CD4-positive, alpha-beta T cell treated with Interleukin-4 for 4 hours (primary cell): Measurements from ENCODE around the gene DKK3.

Experiments used
- DNase-seq: peaks from one replicate; pipeline ENCODE4 v3.0.0-alpha.2; 2020

Gene DKK3

DNA sequence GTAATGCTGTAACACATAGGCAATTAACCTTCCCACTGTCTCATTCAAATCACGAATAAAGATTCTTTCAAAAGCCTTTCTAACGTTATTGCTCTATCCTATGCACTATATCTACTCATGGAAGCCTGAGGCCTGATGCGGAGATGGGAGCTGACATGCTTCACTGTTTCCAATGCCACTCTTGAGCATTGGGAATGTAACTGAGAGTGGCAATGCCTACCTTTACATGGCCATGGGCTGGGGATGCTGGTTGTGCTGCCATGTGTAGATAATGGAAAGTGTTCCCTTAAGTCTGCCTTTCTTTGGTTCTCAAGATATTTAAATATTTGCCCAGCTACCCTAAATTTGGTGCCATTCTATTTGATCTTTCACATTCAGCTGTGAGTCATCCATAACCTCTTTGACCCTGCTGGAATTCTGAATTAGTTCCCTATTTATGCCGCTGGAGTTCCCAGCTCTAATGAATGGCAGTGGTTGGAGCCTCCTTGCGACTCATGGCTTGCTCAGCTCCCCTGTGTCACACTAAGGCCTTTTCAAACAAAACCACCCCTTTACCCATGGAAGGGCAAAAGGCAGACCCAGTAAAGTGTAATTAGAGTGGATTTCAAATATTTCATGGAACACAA is 21.4 kb upstream of the DKK3 start:
- DNase-seq: no peak

DNA sequence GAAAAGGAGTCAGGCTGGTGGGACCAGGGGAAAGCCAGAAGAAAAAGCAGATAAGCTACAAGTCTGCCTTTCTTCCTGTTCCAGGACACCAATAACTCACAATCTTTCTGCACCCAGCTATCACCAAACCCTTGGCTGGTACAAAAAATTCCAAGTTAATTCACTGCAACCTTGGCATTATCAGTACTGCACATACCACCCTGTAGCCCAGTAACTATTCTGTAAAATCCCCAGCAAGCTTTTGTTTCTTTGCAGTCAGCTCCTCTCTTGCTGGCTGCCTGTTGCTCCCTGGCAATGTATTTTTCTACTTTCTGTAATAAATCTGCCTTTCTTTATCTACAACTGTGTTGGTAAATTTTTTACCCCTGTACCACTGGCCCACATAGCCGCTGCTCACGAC is 20.7 kb upstream of the DKK3 start:
- DNase-seq: no peak

DNA sequence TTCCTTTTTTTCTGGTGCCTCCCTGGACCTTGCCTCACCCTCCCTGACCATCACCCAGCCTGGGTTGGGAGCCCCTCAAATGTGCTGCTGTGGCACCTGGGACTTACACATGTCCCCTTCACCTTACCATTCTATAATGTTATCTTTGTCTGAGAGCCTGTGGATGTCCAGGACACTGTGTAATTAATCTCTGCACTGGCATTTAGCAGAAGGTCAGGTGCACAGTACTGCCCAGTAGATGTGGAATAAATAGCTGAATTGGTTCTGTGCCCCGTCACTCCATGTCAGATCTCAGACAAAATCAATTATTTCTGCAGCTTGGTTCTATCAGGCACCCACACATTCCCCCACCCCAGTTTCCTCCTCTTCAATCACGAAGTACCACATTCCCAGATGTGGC is 19.9 kb upstream of the DKK3 start:
- DNase-seq: no peak

DNA sequence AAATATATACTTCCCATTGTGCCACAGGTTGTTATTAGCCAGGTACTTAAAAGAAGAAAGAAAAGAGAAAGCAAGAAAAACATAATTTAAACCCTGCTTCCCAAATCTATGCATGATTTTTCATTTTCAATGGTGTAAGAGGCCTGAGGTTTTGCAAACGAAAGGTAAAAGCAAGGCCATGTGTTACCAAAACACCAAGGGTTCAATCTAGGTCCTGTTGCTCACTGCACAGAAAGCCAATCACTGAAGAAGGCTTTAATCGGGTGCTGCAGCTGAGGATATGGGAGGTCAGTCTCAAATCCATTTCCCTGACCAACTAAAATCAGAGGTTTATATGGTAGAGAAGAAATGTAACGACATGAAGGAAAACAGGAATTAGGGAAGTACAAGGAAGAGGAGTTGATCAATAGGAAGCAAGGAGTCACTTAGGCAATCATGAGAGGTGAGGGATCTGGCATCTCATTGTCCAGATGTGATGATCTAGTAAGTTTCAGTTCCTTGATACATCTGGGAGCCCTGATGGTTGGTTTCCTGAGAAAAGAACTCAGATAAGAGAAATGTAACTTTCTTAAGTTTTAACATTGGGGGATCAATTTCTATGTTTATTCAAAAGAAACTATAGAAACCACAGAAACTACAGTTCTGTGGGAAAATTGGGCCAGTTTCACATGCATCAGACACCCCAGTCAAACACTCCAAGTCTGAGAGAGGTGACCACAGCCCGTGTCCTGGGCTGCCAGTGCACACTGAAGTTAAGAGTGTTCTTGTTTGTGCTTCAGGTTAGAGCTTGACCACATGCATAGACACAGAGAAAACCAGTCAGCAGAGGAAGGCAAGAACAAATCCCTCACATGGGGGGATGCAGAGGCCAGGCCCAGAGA is 18.1 kb upstream of the DKK3 start:
- no peak for DNase-seq

DNA sequence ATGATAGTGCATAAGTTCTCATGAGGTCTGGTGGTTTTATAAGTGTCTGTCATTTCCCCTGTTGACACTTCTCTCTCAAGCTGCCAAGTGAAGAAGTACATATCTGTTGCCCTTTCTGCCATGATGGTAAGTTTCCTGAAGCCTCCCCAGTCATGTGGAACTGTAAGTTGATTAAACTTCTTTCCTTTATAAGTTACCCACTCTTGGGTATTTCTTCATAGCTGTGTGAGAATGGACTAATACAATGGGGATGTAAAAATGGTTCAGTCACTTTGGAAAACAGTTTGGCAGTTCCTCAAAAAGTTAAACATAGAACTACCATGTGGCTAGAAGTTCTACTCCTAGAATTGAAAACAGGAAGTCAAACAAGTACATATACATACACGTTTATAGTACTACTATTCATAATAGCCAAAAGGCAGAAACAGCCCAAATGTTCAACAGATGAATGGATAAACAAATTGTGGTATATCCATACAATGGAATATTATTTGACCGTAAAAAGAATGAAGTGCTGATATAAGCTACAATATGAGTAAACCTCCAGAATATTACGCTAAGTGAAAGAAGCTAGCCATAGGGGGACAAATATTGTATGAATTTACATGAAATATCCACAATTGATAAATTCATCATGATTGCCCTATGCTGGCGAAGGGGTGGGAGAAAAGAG is 16.0 kb upstream of the DKK3 start:
- DNase-seq: no peak

DNA sequence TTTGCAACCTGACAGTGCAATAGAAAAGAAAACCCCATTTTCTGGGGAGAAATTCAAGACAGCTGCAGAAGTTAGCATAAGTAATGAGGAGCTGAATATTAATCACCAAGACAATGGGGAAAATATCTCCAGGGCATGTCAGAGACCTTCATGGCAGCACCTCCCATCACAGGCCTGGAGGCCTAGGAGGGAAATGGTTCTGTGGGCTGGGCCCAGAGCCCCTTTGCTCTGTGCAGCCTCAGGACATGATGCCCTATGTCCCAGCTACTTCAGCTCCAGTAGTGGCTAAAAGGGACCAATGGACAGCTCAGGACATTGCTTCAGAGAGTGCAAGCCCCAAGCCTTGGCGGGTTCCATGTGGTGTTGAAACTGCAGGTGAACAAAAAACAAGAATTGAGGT is 14.6 kb upstream of the DKK3 start:
- no peak for DNase-seq

DNA sequence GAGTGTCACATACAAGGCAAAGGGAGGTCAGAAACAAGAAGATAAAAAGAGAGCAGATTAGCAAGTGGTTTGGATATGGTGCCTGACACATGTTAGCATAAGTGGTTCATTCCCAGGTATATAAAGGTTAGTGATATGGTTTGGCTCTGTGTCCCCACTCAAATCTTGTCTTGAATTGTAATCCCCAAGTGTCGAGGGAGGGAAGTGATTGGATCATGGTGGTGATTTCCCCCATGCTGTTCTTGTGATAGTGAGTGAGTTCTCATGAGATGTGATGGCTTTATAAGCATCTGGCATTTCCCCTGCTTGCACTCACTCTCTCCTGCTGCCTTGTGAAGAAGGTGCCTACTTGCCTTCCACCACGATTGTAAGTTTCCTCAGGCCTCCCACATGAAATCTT is 12.1 kb upstream of the DKK3 start:
- no peak for DNase-seq

DNA sequence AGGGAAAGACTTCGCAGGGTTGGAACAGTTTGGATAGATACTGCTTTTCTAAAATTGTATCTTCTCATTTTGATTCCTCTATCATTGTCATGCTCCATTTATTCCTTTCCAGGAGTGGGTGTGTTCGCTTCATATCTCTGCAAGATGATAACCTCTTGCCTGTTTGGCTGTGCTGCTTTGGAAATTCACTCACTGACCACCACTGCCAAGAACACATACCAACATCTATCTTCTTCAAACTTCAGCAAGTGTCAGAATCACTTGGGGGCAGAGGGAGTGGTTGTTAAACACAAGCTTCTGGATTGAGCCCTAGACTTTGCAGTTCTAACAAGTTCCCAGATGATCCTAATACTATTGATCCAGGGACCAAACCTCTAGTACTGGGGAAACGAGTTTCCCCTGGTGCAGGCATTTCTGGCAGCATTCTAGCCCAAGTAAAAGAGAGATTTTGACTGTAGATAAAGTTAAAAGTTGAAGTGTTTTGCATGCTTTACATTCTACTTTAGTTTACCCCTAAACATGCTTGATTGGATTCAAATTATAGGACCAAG is 11.5 kb upstream of the DKK3 start:
- DNase-seq: no peak

DNA sequence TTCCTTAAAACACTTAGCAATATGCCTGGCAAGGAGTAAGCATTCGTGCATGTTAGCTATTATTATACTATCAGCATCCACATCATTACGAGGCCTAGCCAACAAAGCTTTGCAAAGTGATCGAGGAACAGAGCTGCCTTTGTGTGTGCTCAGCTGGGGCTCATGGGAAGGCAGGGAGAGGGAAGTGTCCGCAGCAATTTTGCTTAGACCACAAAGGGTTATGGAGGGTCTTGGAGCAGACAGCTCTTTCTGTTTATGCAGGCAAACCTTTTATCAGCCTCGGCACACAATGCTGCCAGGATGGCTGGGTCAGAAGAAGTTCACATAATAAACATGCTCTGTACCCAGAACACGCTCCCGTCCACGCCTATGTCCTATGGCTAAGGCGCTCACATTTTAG is 10.9 kb upstream of the DKK3 start:
- DNase-seq: no peak

DNA sequence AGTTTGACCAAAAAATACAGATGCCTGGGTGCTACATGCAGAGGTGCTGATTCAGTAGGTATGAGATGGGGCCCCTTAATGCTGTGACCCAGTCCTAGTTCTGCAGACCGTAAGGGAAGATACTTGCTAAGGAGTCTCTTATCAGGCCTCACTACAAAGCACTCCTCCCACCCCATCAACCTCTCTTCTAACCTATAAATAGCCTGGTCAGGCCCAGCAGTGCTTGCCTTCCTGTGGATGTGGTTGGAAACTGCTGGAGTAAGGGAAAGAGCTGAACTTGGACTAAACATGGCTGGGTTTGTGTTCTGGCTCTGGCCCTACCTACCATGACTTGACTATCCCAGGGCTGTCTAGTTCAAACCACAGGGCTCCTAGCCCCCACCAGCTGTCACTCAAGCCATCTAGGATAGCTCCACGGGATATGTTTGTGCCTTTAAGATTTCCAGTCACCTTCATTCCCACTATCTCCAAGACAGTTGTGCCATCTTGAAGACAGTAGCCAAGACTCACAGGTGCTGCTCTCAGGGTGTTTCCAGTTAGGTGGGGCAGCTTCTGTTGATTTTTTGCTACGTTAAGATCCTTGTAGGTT is 9.5 kb upstream of the DKK3 start:
- no peak for DNase-seq

DNA sequence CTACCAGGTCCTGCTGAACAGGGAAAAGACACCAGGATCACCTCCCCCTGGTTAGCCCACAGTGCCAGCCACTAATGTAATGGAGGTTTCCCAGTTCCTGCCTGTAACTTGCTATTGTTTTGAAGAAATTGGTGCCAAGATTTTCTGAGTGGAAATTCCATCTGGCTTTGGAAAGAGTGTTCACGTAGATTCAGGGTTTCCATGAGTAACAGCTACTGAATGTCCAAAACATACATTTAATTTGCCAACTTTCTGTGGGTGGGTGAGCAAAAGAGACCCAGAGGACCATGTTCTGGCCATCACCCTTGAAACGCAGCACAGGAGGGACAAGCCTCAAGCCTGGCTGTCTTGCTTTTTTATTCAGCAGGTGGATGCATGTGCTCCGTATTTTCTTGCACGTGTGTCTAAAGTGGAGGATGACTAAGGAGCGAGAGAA is 8.8 kb upstream of the DKK3 start:
- DNase-seq: no peak

DNA sequence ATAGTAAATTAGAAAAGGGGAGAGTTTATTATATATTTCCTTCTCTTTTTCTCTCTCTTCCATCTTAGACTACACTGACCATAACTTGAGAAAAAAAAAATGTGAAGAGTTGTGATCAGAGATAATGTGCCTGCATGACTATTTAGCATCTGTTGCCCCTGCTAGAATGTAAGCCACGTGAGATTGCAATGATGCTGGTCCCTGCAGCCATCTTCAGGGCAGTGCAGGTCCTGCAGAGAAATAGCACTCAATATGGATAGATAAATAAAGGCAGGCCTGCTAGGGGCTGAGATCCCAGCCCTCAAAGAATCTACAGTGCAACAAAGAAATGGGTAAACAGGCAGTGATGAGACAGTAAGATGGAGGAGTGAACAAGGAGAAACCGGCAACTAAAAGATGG is 7.8 kb upstream of the DKK3 start:
- no peak for DNase-seq

DNA sequence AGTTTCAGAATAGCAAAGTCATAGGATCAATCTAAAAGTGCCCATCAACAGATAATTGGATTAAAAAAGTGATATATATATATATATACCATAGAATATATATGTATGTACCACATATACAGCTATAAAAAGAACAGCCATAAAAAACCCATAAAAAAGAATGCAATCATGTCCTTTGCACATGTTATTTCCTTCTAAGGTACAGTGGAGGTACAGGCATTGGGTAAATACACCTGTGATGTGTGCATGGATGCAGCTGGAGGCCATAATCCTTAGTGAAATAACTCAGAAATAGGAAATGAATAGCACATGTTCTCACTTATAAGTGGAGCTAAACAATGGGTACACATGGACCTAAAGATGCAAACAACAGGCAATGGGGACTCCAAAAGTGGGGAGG is 7.1 kb upstream of the DKK3 start:
- no peak for DNase-seq

DNA sequence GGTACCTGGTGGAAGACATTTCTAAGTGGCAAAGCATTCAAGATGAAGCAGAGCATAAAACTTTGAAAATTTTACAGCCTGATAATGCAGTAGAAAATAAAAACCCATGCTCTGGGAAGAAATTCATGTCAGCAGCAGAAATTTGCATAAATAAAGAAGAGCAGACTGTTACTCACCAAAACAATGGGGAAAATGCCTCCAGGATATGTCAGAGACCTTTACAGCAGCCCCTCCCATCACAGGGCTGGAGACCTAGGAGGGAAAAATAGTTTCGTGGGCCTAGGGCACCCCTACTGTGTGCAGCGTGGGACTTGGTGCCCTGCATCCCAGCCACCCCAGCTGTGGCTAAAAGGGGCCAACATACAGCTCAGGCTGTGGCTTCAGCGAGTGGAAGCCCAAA is 5.4 kb upstream of the DKK3 start:
- no peak for DNase-seq

DNA sequence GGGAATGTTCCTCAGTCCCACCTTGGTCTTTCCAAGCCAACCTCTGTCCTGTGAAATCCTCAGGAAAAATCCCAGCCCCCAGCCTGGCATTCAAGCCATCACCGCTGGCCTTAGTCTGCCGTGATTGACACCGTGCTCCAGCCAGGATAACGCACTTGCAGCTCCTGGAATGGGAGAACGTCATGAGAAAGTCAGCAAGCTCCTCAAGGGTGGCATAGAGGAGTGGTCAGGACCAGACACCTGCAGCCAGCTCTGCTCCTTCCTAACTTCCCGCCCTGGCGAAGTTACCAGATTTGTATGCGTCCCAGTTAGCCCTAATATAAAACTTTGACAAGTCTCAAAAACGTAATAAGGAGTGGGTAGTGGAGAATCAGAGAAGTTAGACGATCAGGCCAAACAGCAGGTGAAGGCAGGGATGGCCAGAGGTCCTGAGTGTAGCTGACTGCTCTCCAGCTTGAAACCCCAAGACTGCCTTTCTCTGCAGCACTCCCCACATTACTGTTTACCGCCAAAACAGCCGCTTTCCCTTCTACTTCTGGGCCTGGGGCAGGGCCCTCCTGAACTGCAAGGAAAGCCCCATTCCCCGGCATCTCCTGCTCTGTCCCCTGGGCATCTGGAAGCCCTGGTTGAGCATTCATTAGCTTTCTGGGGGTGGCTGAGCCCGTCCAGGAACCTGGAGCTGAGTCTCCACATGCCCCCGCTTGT is 1.3 kb upstream of the DKK3 start:
- DNase-seq: no peak

DNA sequence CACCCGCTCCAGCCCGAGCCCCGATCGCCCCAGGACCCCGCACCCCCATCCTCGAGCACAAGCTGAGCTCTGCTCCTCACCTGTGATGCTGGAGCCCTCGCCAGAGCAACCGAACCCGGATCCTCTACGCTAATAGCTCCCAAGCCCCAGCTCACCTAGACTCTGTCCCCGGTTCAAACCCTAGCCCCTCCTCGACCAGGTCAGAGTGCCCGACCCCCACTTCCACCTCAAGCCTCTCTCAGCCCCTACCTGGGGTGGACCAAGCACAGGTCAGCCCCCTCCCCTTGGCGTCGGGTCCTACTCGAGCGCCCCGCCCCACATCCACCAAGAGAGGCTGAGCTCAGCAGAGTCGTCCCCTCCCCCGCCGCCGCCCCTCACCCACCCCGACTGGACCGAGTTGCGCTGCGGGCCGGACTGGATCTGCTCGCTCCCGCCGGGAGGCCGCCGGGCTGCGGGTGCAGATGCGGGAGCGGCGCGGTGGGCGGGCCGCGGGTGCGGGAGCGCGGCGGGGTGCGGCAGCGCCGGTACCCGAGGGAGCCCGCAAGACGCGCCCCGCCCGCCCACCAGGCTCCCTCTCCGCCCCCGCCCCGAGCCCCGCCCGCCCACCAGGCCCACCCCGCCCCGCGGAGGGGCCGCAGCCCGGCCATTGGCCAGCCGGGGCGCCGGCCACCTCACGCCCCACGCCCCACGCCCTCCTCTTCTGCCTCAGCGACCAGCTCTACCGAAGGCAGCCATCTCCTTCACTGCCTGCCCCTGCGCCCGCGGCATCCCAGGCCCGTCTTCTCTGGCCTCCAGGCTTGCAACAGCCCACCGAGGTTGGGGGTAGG is 577 bp upstream of the DKK3 start:
- no peak for DNase-seq

DNA sequence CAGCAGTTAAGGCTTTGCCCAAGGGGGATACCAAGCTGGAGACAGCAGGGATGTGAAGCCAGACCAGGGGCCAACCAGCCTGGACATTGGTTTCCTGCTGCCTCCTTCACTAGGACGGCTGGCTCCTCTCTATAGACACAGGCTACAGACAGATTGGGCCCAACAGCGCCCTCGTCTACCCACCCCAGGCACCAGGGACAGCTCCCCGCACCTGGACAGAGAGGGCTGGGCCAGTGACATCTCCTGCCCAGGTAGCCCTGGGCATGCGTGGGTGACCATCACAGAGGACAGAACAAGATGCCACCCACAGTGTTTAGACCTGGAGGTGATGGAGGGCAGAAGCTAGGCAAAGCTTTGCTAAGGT is 1.2 kb downstream of the DKK3 start:
- no peak for DNase-seq

DNA sequence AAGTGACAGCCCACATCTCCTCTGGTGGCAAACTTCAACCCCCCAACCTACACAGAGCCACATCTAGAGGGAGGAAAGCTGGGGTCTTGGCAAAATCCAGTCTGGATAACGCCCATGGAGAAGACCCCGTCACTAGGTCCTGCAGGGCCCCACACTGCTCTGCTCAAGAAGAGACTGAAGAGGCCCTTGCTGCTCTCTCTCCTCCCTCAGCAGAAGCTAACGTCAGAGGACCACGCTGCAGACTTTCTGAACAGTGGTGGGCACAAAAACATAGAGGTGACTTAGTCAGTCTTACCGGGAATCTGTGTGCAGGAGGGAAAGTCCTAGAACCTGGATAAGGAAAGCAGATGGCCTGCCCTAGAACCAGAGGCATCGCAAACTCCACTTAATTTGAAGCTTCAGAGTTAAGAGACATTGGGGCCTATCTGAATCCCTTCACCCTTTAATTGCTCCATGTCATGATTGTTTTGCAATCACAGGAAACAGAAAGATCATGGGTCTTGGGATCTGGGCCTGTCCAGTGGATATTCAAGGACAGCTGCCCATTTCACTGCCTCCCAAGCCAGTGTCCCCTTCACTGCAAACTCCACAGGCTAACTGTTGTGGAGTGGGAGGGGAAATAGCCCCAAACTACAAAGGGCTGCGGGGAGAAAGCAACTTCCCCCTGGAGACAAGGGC is 1.7 kb downstream of the DKK3 start:
- no peak for DNase-seq

DNA sequence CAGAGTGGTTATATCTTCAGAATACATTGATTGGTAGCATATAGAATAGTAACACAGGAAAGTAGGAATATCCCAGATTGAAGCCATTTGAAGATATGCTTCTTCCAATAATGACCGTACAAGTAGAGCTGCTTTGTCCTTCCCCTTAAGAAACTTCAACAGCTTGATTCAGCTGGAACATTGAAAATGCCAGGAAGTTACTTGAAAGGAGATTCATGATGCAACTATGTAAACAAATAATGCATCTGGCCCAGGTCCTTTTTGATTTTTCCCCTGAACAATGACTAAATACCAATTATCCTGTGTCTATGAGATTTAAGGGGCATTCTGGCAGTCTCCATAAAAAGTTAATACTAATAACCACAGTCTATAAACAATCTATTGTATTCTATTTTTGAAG is 3.0 kb downstream of the DKK3 start:
- no peak for DNase-seq

DNA sequence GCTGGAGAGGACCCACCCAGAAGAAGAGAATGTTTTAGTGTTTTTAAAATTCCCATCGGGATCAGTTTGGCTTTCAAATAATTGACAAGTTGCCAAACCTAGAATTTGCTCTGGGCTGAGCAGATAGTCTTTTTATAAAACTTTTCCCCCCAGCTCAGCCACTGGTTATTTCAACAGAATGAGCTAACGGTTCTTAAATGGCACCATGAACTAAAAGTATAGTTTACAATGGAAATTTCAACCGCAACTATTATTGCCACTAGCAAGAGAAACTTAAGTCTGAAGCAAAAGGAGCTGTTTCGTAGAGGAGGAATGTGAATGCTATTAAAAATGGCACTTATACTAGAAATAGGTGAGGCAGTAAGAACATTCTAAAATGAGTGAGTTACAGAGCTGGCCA is 3.4 kb downstream of the DKK3 start:
- DNase-seq: no peak

DNA sequence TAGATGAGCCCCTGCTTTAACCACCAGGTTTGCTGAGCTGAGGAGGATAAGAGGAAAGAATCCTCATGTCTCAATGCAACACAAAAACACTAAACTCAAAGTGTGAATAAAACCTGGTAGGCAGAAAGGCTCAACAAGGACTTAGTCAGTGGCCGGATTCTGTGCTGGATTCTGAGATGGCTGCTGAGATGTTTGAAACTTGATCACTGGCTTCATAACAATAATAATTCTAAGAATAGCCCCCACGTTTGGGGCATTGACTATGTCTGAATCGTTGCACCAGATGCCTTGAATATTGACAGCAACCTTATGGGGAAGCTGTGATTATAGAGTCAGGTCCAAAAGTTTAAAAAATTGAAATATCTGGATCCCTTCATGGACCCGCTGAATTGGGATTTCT is 4.6 kb downstream of the DKK3 start:
- no peak for DNase-seq
